HG03108 (cell line): ENCODE measurements around the gene CD28.
"Not testable (repeated sequence)": the region's sequence is repeated elsewhere in the genome, so short reads cannot be mapped to it uniquely, and the experiment has no call there.

ENCODE experiments used
- ATAC-seq: cut with Tn5 transposase; IDR thresholded peaks from one replicate; pipeline ENCODE4 v1.9.1; 2021; ENCODE audit warnings: moderate library complexity; ENCODE audit not compliant: unreplicated experiment

CD28 gene

GRCh38 chr2:203743441-203743981 lies 37.1 kb downstream of the CD28 start:
- no peak for ATAC-seq

- ATAC-seq, result no peak
These were observed 37.7 kb downstream of the CD28 start for GRCh38 chr2:203744091-203744490.

GRCh38 chr2:203745267-203745666 lies 38.8 kb downstream of the CD28 start:
- no peak for ATAC-seq

GRCh38 chr2:203748331-203749126 lies 42.1 kb downstream of the CD28 start:
- no peak for ATAC-seq

- no peak for ATAC-seq
These were observed 44.1 kb downstream of the CD28 start for GRCh38 chr2:203750346-203751068.

GRCh38 chr2:203751685-203752271 lies 45.3 kb downstream of the CD28 start:
- no peak for ATAC-seq

GRCh38 chr2:203756161-203756560 lies 49.7 kb downstream of the CD28 start:
- ATAC-seq, result no peak

- no peak for ATAC-seq
These were observed 52.6 kb downstream of the CD28 start for GRCh38 chr2:203758841-203759689.

GRCh38 chr2:203759690-203760365 lies 53.4 kb downstream of the CD28 start:
- ATAC-seq, result no peak

- no peak for ATAC-seq
These were observed 54.7 kb downstream of the CD28 start for GRCh38 chr2:203761121-203761520.

- no peak for ATAC-seq
These were observed 57.0 kb downstream of the CD28 start for GRCh38 chr2:203763241-203763937.

GRCh38 chr2:203763938-203764664 lies 57.7 kb downstream of the CD28 start:
- no peak for ATAC-seq

GRCh38 chr2:203772456-203773165 lies 66.2 kb downstream of the CD28 start:
- no peak for ATAC-seq

- ATAC-seq, result no peak
These were observed 68.3 kb downstream of the CD28 start for GRCh38 chr2:203774760-203775159.

- ATAC-seq, result no peak
These were observed 69.2 kb downstream of the CD28 start for GRCh38 chr2:203775684-203776083.

- no peak for ATAC-seq
These were observed 70.6 kb downstream of the CD28 start for GRCh38 chr2:203777030-203777429.

GRCh38 chr2:203779477-203780073 lies 73.1 kb downstream of the CD28 start:
- not testable (repeated sequence) for ATAC-seq

- ATAC-seq, result no peak
These were observed 73.8 kb downstream of the CD28 start for GRCh38 chr2:203780231-203780630.
